Neural cell (in vitro differentiated cells): ENCODE results near the gene EMC9.

Experiments used
- MXI1 ChIP-seq: fragments of 450-650 bp; conservative IDR thresholded peaks from 2 replicates; pipeline ENCODE4 v1.6.1; 2014; ENCODE audit warnings: antibody characterized with exemption, mild to moderate bottlenecking; ENCODE audit not compliant: poor library complexity, severe bottlenecking
- POLR2AphosphoS5 ChIP-seq: IDR thresholded peaks from 2 replicates; pipeline ENCODE4 v1.6.1; 2012

DNA sequence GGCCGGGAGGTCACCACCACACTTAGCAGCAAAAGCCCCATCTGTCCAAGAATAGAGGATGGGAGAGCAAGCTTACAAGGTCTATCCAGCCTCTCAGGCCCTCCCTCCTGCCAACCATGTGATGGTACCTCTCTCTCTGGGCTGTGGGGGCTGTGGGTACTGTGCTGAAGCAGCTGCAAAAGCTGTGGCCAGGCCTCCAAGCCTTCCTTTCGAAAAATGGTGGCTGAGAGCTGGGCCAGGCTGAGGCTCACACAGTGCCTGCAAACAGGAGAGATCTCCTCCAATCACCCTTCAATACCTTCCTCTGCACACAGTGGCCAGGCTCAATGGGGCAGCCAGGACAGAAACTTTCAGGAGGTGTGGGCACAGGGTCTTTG, 46.1 kb upstream of the EMC9 start:
- no peak for TF ChIP-seq POLR2AphosphoS5
- TF ChIP-seq MXI1 = no peak
